PC-3 (cell line): Measurements from ENCODE around the gene SAMD8. TPM values are rescaled to one million over a fixed set of nuclear protein-coding genes. Genes with fewer than 3 reads are reported as not detected.

Source experiments
- ATAC-seq: fragments of 200-7000 bp; cut with Tn5 transposase; 2 replicates; pipeline ENCODE4 v1.9.1; 2020; ENCODE audit warnings: mild to moderate bottlenecking, moderate library complexity
- BruUV-seq: library from RNA; stranded (reverse); fragments of 400-500 nt; replicated peaks from 2 replicates; lab custom pipeline; 2021; lab: Mats Ljungman, UMichigan
- CTCF ChIA-PET: fragments of 300-600 bp; sonication (Branson Sonifier 250); formaldehyde crosslinking; loops from one replicate; lab custom pipeline; 2022; ENCODE audit warnings: antibody characterized with exemption; lab: Charles Lee
- POLR2A ChIA-PET: fragments of 300-600 bp; sonication (Branson Sonifier 250); formaldehyde crosslinking; loops from one replicate; lab custom pipeline; 2022; ENCODE audit warnings: antibody characterized with exemption; ENCODE audit not compliant: unreplicated experiment; lab: Charles Lee
- DNase-seq: peaks from one replicate; pipeline ENCODE4 v3.0.0-alpha.2; 2015
- H2AFZ ChIP-seq: fragments of 300-600 bp; sonication (generic); 2 replicates; pipeline ENCODE4 v1.6.0; 2016; ENCODE audit warnings: antibody characterized with exemption, low read length
- H3F3A ChIP-seq: fragments of 300-600 bp; sonication (generic); one replicate; pipeline ENCODE4 v1.6.0; 2017; ENCODE audit warnings: antibody characterized with exemption, low read length, control low read depth, mild to moderate bottlenecking; ENCODE audit not compliant: unreplicated experiment
- H3K27ac ChIP-seq: fragments of 300-600 bp; sonication (generic); 2 replicates; pipeline ENCODE4 v1.5.1; 2016; ENCODE audit warnings: mild to moderate bottlenecking, low read length
- H3K27me3 ChIP-seq: fragments of 300-600 bp; sonication (generic); 2 replicates; pipeline ENCODE4 v1.6.1; 2016; ENCODE audit warnings: low read length, mixed read lengths
- H3K36me3 ChIP-seq: fragments of 300-600 bp; sonication (generic); 2 replicates; pipeline ENCODE4 v1.6.1; 2016; ENCODE audit warnings: low read depth, mixed run types, low read length, mixed read lengths
- H3K4me1 ChIP-seq: fragments of 300-600 bp; sonication (generic); 2 replicates; pipeline ENCODE4 v1.5.1; 2016; ENCODE audit warnings: low read length; ENCODE audit not compliant: insufficient read depth
- H3K4me2 ChIP-seq: fragments of 300-600 bp; sonication (generic); 2 replicates; pipeline ENCODE4 v1.6.0; 2016; ENCODE audit warnings: low read length
- H3K4me3 ChIP-seq: fragments of 300-600 bp; sonication (generic); 2 replicates; pipeline ENCODE4 v1.5.1; 2016; ENCODE audit warnings: mild to moderate bottlenecking, low read length, mixed read lengths
- H3K79me2 ChIP-seq: fragments of 300-600 bp; sonication (generic); 2 replicates; pipeline ENCODE4 v1.6.1; 2017; ENCODE audit warnings: low read length, mixed read lengths
- H3K9ac ChIP-seq: fragments of 300-600 bp; sonication (generic); 2 replicates; pipeline ENCODE4 v1.6.0; 2016; ENCODE audit warnings: mild to moderate bottlenecking, low read length
- H3K9me2 ChIP-seq: fragments of 300-600 bp; sonication (generic); replicated peaks from 2 replicates; pipeline ENCODE4 v1.6.1; 2016; ENCODE audit warnings: mixed run types, low read length, mixed read lengths
- H3K9me3 ChIP-seq: fragments of 300-600 bp; sonication (generic); 2 replicates; pipeline ENCODE4 v1.6.1; 2016; ENCODE audit warnings: low read length, mixed read lengths
- H4K20me1 ChIP-seq: fragments of 300-600 bp; sonication (generic); 2 replicates; pipeline ENCODE4 v1.6.1; 2016; ENCODE audit warnings: low read length, mixed read lengths
- CTCF ChIP-seq: fragments of 300-600 bp; sonication (generic); conservative IDR thresholded peaks from 2 replicates; pipeline ENCODE4 v1.5.1; 2017; ENCODE audit warnings: antibody characterized with exemption, low read depth, mild to moderate bottlenecking, low read length
- EZH2 ChIP-seq: fragments of 300-600 bp; sonication (generic); IDR thresholded peaks from one replicate; pipeline ENCODE4 v1.6.1; 2017; ENCODE audit warnings: antibody characterized with exemption, mild to moderate bottlenecking, low read length; ENCODE audit not compliant: unreplicated experiment
- EZH2phosphoT487 ChIP-seq: fragments of 300-600 bp; sonication (generic); IDR thresholded peaks from 2 replicates; pipeline ENCODE4 v1.6.1; 2018; ENCODE audit warnings: mild to moderate bottlenecking, antibody characterized with exemption, low read length, borderline replicate concordance
- intact Hi-C: fragments of 100-400 bp; cut with micrococcal nuclease; formaldehyde crosslinking; loops from 2 replicates; pipeline ENCODE4 v1.9.0; 2023
- total RNA-seq: library from RNA; depleted of rRNA; stranded (reverse); fragments of >200 nt; gene quantifications from 2 replicates; pipeline ENCODE4 v1.2.3, GENCODE V29; 2014

Gene SAMD8
- total RNA-seq, 1 experiment from 2014 or later: 47.4 TPM

- Histone ChIP-seq H3K27me3 (no peaks in the 10 kb centered on the region), H4K20me1 (no peaks in the 10 kb centered on the region), H3K9me2 (no peaks in the 10 kb centered on the region), H2AFZ (no peak overlapping the region), H3K9me3 (no peaks in the 10 kb centered on the region), H3F3A (no peaks in the 10 kb centered on the region), H3K4me3 (no peak overlapping the region), H3K27ac (no peak overlapping the region), H3K4me1 (no peaks in the 10 kb centered on the region), H3K36me3 (no peaks in the 10 kb centered on the region), H3K79me2 (no peaks in the 10 kb centered on the region), H3K9ac (no peak overlapping the region), H3K4me2 (no peak overlapping the region)
- intact Hi-C loops: no loop called here
- ATAC-seq (no peak), DNase-seq (no peak)
- ChIA-PET CTCF (no interaction called here), POLR2A (interaction anchor here (0.6 kb wide), 1 partner anchor 375 kb away, joined by 3 read pairs; no protein-coding TSS in a partner anchor)
- TF ChIP-seq EZH2phosphoT487 (no peak), CTCF (no peak), EZH2 (no peak)
- BruUV-seq: no TSS peak
Observed at GRCh38 chr10:75066271-75066670, 45.2 kb upstream of the SAMD8 start.

GRCh38 chr10:75067272-75067671 lies 44.2 kb upstream of the SAMD8 start:
- Histone ChIP-seq H3K9me2 (no peaks in the 10 kb centered on the region), H3K9me3 (no peaks in the 10 kb centered on the region), H3K27me3 (no peaks in the 10 kb centered on the region), H3K4me3 (no peak overlapping the region), H3K36me3 (no peaks in the 10 kb centered on the region), H3K79me2 (no peaks in the 10 kb centered on the region), H4K20me1 (no peaks in the 10 kb centered on the region), H3K27ac (no peak overlapping the region), H3K9ac (no peak overlapping the region), H2AFZ (no peak overlapping the region), H3K4me1 (no peaks in the 10 kb centered on the region), H3K4me2 (no peak overlapping the region), H3F3A (no peaks in the 10 kb centered on the region)
- no peak for ATAC-seq
- TF ChIP-seq EZH2: no peak
- TF ChIP-seq EZH2phosphoT487: no peak
- no peak for TF ChIP-seq CTCF
- no TSS peak for BruUV-seq
- CTCF ChIA-PET: no interaction called here
- POLR2A ChIA-PET: no interaction called here
- intact Hi-C loops: no loop called here
- DNase-seq: no peak

- no peak overlapping the region for H2AFZ ChIP-seq
- H3K4me3 ChIP-seq: no peak overlapping the region
- no peaks in the 10 kb centered on the region for H3K4me1 ChIP-seq
- ChIA-PET CTCF (no interaction called here), POLR2A (no interaction called here)
- H3K79me2 ChIP-seq: no peaks in the 10 kb centered on the region
- no peaks in the 10 kb centered on the region for H3K36me3 ChIP-seq
- intact Hi-C loops: no loop called here
- no peak overlapping the region for H3K9ac ChIP-seq
- BruUV-seq: no TSS peak
- no peak overlapping the region for H3K27ac ChIP-seq
- H3K9me2 ChIP-seq: no peaks in the 10 kb centered on the region
- ATAC-seq (no peak), DNase-seq (no peak)
- no peaks in the 10 kb centered on the region for H4K20me1 ChIP-seq
- no peak overlapping the region for H3K4me2 ChIP-seq
- H3K27me3 ChIP-seq: no peaks in the 10 kb centered on the region
- no peaks in the 10 kb centered on the region for H3K9me3 ChIP-seq
- no peak for TF ChIP-seq CTCF
- no peak for TF ChIP-seq EZH2
- TF ChIP-seq EZH2phosphoT487: no peak
- no peaks in the 10 kb centered on the region for H3F3A ChIP-seq
Observed at GRCh38 chr10:75068523-75068922, 42.9 kb upstream of the SAMD8 start.
